ENCODE results near the gene SEC14L1.

SEC14L1 gene

DNA sequence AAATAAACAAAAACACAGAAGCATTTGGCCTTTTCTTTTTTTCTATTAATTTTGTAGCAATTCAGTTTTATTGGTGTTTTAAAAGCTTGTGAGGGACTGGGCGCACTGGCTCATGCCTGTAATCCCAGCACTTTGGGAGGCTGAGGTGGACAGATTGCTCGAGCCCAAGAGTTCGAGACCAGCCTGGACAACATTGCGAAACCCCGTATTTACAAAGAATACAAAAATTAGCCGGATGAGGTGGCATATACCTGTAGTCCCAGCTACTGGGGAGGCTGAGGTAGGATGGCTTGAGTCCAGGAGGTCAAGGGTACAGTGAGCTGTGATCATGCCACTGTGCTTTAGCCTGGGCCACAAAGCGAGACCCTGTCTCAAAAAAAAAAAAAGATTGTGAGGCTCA, 53.4 kb downstream of the SEC14L1 start:
- no peak for DNase-seq

DNA sequence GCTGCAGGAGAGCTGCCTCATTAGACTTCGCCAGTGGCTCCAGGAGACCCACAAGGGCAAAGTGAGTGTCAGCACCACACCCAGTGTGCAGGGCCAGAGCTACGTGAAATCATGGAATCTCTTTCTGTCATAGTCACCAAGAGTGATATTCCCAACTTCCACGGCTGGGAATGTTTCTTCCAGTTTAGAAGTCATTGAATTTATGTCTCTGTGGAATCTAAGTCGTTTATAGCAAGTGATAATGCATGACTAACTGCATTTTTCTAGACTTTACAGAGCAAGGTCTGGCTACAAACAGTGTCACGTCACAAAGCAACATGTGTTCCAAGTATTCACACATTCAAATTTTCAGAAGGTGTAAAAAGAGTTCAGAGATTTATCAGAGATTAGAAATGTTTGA, 55.5 kb downstream of the SEC14L1 start:
- no peak for DNase-seq

GRCh38 chr17:77197115-77197514, 56.3 kb downstream of the SEC14L1 start:
- DNase-seq, result no peak

GRCh38 chr17:77200711-77201110, 59.9 kb downstream of the SEC14L1 start:
- no peak for DNase-seq

DNA sequence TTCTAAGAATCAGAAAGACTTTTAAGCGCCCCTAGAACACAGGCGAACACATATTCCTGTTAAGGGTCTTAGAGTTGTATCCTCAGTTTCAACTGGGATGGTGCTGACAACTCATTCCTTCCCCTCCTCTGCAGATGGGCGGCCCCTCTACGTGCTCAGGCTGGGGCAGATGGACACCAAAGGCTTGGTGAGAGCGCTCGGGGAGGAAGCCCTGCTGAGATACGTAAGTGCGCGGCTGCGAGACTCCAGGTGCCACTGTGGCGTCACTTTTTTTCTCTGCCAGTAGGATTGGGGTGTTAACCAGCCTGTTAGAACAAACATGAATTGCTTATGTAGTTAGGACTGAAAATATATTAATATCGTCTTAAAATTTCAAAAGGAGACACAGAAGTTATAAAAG, 62.7 kb downstream of the SEC14L1 start:
- DNase-seq, result no peak

GRCh38 chr17:77203846-77204245, 63.1 kb downstream of the SEC14L1 start:
- no peak for DNase-seq

- no peak for DNase-seq
Measured at GRCh38 chr17:77204536-77204935, 63.8 kb downstream of the SEC14L1 start.

DNA sequence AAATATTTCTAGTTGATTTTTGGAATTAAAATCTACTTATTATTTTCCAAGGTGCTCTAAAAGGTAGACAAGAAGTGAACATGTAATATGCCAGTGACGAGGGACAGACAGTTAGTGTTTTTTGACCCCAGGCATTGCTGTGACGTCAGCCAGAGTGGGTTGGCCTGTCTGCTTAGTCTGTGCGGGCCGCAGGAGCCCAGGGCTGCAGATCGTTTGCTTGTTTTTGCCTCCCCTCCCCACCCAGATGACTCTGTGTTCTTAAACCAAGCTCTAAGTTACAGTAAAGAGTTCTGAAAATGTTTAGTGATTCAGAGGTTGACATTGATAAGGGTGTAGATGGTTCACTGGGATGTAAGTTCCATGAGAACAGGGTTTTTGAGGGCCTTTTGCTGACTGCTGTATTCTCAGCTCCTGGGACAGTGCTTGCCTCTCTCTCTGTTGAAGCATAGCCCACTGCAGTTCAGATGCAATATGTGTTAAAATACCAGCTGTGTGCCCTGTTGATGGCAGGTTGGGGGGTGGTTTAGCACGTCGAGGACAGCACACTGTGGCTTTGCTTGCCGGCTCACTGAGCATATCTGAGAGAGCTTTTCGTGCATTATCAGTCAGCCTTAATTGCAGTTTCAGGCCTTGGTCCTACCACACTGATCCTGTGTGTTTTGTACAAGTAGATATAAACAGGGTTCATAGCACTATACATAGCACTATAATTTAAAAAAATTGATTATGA, 64.8 kb downstream of the SEC14L1 start:
- no peak for DNase-seq

GRCh38 chr17:77206158-77206956, 65.6 kb downstream of the SEC14L1 start:
- DNase-seq, result no peak

DNA sequence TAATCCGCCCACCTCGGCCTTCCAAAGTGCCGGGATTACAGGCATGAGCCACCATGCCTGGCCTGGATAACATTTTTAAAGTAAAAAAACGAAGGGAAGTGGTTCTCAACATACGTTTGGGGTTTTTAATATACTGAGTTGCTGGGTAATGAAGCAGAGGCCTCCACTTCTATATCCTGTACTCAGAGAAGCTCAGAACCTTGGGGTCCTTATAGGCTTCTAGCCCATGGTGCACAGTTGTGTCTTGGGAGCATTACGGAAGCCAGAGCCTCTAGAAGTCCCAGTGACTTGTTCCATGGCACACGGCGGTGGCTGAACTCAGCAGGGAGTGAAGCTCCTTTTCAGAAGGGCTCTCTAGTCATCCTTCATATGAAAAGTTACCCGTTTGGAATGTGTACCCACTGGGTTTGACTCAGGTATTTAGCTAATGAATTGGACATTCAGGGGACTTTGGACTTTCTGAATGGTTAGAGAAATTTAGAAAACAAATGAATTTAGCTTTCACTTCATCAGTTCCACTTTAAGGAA, 67.0 kb downstream of the SEC14L1 start:
- no peak for DNase-seq

GRCh38 chr17:77208217-77208808, 67.5 kb downstream of the SEC14L1 start:
- peak; percentile 3 for DNase-seq

DNA sequence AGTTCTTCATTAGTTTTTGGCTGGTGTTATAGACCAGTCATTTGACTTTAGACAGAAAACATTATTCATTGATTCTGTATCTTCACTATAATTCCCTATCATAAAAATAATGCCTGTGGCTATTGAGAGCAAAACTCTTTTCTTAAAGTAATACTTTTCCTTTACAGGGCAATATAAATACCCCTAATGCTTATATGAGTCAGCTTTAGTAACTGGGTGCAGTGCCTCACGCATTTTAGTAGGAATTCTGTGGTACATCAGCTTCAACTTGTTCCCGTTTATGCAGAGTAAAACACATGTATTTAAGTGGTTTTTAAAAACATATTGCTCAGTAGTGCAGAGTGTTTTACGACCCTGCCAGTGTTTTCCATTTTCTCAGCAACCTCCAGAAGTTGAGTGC, 68.1 kb downstream of the SEC14L1 start:
- no peak for DNase-seq

GRCh38 chr17:77209330-77209748, 68.6 kb downstream of the SEC14L1 start:
- no peak for DNase-seq

GRCh38 chr17:77210331-77210730, 69.6 kb downstream of the SEC14L1 start:
- no peak for DNase-seq

DNA sequence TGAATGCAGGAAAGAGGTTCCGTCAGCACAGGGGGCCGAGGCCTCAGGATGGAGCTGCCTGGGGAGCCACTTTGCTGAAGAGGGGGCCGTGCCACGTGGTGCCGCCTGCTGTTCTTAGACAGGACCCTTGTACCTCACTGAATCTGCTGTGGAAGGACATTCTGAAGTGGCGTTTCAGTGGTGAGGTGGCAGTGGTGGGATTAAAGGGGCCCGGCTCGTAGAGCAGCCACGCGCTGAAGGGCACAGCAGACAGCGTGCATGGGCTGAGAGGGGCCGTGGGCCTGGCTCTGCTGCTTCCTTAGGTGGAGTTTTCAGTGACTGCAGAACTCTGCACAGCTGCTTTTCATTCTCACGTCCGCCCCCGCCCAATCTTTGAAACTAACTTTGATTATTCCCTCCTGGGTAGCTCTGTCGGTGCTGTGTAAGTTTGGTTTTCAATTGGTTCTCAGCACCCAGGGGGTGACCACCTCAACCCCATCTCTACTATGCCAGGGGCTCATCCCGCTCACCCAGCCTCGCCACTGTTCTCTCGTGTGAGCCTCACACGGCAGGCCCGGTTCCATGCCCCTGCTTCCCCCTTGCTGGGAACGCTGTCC, 70.3 kb downstream of the SEC14L1 start:
- DNase-seq, result no peak

DNA sequence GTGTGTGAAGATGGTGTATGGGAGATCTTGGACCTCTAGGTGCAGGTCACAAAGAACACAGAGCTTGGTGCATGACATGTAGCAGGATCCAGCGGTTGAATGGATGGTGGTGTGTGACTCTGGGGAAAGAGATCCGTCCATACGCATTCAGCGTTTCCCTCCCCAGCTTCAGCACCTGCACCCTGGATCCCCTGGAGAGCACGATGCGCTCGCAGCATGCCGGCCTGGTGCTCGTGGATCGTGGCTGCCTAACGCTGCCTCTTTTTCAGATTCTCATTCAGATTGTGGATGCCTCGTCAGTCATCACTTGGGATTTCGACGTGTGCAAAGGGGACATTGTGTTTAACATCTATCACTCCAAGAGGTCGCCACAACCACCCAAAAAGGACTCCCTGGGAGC, 70.9 kb downstream of the SEC14L1 start:
- DNase-seq, result no peak

- DNase-seq, result no peak
Measured at GRCh38 chr17:77212081-77212832, 71.5 kb downstream of the SEC14L1 start.

DNA sequence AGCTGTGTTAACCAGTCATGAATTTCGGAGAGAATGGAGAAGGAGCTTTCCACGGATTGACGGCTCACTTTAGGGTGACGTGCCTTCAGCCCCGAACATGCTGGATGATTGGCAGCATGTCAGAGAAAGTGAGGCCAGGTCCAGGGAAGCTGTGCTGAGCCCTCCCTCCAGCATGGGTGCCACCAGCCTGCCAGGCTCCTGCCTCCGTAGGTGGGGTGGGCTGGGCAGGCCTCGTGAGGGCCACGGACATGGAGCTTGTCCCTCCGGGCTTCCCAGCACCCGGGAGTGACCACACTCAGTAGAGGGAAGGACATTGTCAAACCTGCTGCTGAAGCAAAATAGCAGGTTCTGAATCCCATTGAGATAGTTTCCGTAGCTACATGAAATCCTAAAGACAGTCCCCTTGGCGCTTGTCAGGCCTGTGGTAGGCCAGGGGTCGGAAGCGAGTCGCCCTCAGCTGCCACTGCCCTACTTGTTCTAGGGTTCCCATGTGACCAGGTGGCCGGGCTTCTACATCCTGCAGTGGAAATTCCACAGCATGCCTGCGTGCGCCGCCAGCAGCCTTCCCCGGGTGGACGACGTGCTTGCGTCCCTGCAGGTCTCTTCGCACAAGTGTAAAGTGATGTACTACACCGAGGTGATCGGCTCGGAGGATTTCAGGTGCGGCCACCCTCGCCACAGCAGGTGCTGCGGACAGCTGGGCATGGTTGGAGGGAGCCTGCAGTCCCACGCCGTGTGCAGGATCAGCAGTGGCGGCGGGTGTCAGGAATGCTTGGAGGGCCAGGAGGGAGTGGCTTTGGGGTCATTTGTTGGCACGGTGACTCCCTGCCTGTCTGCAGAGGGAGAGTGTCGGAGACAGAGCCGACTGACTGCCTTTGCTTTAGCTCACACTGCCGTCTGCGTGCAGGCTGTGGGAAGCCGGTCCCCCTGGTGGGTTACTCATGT, 72.3 kb downstream of the SEC14L1 start:
- DNase-seq, result no peak

DNA sequence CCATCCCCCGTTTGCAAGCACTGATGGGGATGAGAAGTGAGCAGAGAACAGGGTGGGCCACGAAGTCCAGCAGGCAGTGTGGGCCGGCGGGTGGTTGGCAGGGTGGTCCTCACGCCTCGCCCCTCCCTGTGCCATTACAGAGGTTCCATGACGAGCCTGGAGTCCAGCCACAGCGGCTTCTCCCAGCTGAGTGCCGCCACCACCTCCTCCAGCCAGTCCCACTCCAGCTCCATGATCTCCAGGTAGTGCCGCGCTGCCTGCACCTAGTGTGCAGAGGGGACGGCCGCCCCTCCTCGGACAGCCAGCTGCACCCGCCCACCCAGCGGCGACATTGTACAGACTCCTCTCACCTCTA, 73.0 kb downstream of the SEC14L1 start:
- no peak for DNase-seq

GRCh38 chr17:77214328-77214727, 73.6 kb downstream of the SEC14L1 start:
- no peak for DNase-seq

DNA sequence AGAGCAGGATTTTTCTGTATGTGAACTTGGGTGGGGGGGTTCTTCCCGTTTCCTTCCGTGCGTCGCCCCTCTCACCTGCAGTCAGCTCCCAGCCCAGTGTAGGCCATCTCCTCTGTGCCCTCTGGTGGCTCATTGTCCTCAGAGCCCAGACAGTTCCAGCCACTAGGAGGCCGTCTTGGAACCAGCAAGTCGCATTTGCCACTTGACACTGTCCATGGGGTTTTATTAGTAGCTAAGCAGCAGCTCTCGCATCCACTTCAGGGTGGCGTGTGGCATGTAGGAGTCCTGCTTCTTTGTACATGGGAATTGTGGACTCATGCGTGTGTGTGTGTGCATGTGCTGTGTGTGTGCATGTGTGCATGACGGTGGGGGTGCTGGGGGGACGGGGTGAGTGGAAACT, 74.0 kb downstream of the SEC14L1 start:
- no peak for DNase-seq

DNA sequence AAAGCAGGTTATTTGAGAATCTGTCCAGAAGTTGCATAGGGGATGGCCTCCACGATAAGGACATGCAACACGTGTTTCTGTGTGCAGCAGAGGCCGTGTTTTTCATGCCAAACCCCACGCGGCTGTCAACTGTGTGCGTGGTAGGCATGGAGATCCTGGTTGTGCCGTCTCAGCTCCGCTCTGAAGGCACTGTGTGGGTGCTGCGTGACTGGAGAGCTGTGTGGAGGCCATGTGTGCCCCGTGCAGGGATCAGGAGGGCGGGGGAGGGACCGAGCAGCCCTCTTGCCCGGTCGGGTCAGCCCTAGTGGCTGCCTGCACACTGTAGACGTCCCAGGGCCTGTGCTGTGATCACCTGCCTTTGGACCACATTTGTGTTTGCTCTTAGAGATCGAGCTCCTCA, 74.5 kb downstream of the SEC14L1 start:
- no peak for DNase-seq
